Gastrocnemius medialis (tissue), 4 donors: ENCODE data around the gene CHRDL1.
"Not testable (repeated sequence)": the region's sequence is repeated elsewhere in the genome, so short reads cannot be mapped to it uniquely, and the experiment has no call there.

Experiments used
- POLR2A ChIP-seq, 2 donors: fragments of 450-650 bp; IDR thresholded peaks; one replicate each; pipeline ENCODE4 v1.6.1; 2017; ENCODE audit warnings: antibody characterized with exemption in 2 of 2, mild to moderate bottlenecking in 2 of 2, moderate library complexity in 2 of 2
- TF ChIP-seq, protein P1 (sequence below), 5 experiments: fragments of 450-650 bp in 3 of 5; fragments of 200-600 bp in 2 of 5; sonication (generic) in 2 of 5; IDR thresholded peaks in 4 of 5; conservative IDR thresholded peaks in 1 of 5; 1 replicate in 4 of 5; 2 replicates in 1 of 5; pipeline ENCODE4 v1.5.1; 2016 to 2019; ENCODE audit warnings: antibody characterized with exemption in 5 of 5, mild to moderate bottlenecking in 3 of 5, moderate library complexity in 3 of 5

DNA sequence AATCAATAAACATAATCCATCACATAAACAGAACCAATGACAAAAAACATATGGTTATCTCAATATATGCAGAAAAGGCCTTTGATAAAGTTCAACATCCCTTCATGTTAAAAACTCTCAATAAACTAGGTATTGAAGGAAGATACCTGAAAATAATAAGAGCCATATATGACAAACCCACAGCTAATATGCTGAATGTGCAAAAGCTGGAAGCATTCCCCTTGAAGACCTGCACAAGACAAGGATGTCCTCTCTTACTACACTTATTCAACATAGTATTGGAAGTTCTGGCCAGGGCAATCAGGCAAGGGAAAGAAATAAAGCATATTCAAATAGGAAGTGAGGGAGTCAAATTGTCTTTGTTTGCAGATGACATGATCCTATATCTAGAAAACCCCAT lies 141.3 kb downstream of the CHRDL1 start:
- TF ChIP-seq, protein P1, sequence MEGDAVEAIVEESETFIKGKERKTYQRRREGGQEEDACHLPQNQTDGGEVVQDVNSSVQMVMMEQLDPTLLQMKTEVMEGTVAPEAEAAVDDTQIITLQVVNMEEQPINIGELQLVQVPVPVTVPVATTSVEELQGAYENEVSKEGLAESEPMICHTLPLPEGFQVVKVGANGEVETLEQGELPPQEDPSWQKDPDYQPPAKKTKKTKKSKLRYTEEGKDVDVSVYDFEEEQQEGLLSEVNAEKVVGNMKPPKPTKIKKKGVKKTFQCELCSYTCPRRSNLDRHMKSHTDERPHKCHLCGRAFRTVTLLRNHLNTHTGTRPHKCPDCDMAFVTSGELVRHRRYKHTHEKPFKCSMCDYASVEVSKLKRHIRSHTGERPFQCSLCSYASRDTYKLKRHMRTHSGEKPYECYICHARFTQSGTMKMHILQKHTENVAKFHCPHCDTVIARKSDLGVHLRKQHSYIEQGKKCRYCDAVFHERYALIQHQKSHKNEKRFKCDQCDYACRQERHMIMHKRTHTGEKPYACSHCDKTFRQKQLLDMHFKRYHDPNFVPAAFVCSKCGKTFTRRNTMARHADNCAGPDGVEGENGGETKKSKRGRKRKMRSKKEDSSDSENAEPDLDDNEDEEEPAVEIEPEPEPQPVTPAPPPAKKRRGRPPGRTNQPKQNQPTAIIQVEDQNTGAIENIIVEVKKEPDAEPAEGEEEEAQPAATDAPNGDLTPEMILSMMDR (IDR thresholded peaks at IDR 0.05 in 4 of 5, conservative IDR thresholded peaks at IDR 0.05 in 1 of 5), result not testable (repeated sequence)
- TF ChIP-seq POLR2A (IDR thresholded peaks at IDR 0.05), result not testable (repeated sequence)
